ENCODE data around the gene DPPA5. TPM values are rescaled to one million over a fixed set of nuclear protein-coding genes. Genes with fewer than 3 reads are reported as not detected.
"Not testable (repeated sequence)": the region's sequence is repeated elsewhere in the genome, so short reads cannot be mapped to it uniquely, and the experiment has no call there.

DPPA5 gene
- total RNA-seq, 1 experiment from 2014 or later: not detected

DNA sequence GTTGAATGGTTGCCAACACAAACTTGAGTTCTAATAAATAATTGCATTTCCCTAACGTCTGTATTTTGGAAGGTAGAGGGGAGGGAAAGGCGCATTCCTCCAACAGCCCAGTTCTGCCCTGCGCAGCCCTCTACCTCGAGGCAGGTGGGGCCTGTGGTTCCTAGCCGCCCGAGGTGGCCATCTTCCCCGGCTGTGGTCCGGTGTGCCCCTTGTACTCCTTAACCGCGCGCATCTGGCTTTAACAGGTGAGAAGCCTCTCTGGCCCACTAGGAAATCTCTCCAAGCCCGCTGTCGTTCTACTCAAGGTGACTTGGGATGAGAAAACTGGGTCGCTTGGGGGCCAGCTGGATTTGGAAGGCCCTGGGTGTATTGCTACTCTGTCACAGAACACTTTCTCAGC lies 10.0 kb upstream of the DPPA5 start:
- no peak for DNase-seq (ENCODE audit: low read depth)

DNA sequence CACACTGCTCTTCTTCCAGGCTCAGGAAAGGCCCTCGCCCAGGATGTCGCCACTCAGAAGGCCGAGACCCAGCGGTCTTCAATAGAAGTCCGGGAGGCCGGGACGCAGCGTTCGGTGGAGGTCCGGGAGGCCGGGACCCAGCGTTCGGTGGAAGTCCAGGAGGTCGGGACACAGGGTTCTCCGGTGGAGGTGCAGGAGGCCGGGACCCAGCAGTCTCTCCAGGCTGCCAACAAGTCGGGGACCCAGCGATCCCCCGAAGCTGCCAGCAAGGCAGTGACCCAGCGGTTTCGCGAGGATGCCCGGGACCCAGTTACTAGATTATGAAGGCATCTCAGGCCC lies 9.4 kb upstream of the DPPA5 start:
- no peak for DNase-seq (ENCODE audit: low read depth)

DNA sequence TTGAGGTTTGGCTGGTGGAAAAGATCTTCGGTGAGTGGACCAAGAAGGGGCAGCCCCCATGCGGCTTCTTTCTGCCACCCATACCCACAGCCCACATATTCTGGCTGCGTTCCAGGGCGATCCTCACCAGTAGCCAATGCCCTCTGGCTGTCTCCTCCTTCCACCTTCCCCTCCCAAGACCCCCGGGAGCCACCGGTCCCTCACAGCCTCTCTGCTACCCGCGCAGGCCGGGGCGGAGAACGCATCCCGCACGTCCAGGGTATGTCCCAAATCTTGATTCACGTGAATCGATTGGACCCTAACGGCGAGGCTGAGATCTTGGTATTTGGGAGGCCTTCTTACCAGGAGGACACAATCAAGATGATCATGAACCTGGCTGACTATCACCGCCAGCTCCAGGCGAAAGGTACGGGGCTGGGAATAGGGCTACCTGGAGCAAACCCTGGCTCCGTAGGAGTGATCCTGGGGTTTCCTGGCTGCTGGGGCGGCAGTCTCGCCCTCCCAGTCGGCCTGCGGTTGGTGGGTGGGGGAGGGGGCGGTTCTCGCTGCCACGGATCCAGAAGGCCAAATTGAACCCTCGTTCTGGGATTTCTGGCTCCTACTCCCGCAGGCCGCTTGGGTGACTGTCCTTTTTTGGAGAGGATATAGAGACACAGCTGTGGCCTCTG lies 8.9 kb upstream of the DPPA5 start:
- no peak for DNase-seq (ENCODE audit: low read depth)

DNA sequence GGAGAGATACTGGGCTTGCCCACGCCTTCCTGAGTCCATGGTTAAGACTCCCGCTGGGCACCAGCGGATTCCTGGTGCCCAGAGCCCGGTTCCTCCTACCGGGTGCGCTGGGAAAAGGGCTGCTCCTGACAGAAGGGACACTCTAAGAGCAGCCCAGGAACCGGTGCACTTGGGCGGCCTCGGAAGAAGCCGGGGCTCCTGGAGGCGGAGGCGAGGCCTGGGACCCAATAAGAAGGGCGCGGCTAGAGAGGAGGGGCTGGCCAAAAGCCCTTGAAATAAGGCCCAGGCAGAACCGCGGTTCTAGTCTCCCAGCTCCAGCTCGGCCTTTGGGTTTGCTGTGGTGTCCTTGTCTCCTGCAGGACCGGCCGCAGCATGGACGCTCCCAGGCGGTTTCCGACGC lies 8.3 kb upstream of the DPPA5 start, which contains the start of gene KHDC3L:
Gene KHDC3L, plus strand, starts transcription at position 301 of the 400 bp plus-strand sequence. Its CDS starts 72 bp downstream, at position 373.
- DNase-seq (ENCODE audit: low read depth): no peak

DNA sequence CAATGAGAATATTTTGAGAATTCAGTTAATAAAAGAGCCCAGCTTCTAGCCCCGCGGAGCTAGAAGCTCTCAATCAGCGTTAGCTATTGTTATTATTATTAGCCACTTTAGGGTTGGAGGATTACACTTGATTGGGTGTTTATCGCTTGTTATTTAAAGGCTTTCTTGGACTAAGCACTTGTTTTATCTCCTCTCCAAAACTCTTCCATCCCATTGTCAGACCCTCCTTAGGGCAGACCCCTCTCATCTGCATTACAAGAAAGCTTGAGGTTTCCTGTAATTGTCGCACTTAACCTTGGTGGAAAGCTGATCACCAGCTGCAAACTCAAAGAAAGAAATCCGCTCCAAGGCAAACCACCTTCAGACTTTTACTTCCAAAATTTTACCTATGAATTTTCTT lies 4.8 kb downstream of the DPPA5 start:
- no peak for DNase-seq (ENCODE audit: low read depth)

DNA sequence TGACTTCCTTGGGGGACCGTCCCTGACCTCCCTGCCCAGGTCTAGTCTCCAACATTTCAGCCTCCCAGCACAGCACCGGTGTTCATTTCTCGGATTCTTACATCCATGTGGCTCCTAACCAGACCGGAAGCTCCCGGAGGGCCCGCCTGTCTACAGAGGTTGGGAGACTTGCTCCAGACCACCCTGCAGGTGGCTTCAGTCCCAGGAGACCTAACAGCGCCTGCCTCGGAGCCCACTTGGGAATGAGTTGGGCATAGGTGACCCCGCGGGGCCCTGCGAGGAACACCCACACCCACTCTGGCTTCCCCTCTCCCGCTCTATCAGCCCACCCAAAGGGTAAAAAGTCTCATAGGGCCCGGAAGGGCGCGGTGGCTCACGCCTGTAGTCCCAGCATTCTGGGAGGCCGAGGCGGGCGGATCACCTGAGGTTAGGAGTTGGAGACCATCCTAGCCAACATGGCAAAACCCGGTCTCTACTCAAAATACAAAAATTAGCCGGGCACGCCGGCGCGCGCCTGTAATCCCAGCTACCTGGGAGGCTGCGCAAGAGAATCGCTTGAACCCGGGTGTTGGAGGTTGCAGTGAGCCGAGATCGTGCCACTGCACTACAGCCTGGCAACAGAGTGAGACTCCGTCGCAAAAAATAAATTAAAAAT lies 5.4 kb downstream of the DPPA5 start:
- DNase-seq (ENCODE audit: low read depth): no peak

DNA sequence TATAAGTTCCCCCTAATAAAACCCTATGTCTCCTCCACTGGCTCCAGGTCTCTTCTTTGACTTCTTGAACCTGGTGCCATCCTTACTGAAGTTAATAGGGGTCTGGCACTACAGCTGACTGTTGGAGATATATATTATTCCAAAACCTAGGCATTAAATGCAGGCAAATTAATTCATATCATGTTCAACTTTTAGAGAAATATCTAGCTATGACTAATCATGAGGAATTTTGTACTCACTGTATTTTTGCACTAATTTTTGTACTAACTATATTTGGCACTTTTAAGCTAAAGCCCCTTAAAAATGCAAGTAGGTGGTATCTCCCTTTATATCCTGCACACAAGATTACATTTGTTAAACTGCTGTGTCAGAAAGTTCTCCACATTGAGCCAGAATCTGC lies 10.9 kb downstream of the DPPA5 start:
- DNase-seq (ENCODE audit: low read depth): no peak

DNA sequence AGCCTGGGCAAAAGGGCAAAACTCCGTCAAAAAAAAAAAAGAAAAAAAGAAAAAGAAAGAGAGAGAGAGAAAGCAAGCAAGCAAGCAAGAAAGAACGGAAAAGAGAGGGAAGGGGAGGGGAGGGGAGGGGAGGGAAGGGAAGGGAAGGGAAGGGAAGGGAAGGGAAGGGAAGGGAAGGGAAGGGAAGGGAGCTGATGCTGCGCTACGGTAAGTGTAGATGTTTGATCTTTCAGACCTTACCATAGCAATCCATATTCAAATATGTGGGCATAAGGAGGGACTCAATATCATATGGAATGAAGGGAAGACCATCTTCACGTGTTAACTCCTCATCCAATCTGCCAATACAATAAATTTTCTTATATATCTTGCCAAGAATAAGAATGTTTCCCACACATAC lies 11.9 kb downstream of the DPPA5 start:
- no peak for DNase-seq (ENCODE audit: low read depth)

DNA sequence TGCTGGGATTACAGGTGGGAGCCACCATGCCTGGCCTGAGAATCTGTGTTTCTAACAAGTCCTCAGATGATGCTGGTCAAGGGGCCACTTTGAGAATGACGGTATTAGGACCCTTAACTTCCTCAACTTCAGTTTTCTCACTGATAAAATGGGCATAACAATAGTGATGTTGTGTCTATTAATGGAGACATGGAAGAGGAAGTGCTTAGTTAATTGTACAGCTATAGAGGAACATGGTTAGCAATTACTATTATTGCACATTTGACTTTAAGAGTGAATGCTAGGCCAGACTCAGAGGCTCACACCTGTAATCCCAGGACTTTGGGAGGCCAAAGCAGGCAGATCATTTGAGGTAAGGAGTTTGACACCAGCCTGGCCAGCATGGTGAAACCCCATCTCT lies 12.7 kb downstream of the DPPA5 start:
- no peak for DNase-seq (ENCODE audit: low read depth)

DNA sequence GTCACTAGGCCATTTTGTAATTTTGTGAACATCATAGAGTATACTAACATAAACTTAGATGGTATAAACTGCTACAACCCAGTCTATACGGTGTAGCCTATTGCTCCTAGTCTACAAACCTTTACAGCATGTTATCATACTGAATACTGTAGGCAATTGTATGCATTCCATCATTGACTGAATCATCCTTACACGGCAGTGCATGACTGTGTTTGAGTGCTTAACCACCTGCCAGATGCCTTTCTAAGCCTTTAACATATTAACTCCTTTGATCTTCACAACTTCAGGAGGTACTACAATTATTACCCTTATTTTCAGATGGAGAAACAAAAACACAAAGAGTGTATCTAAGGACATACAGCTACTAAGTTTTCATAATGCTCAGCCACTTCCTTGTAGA lies 14.0 kb downstream of the DPPA5 start:
- peak; percentile 35 for DNase-seq (ENCODE audit: low read depth)

DNA sequence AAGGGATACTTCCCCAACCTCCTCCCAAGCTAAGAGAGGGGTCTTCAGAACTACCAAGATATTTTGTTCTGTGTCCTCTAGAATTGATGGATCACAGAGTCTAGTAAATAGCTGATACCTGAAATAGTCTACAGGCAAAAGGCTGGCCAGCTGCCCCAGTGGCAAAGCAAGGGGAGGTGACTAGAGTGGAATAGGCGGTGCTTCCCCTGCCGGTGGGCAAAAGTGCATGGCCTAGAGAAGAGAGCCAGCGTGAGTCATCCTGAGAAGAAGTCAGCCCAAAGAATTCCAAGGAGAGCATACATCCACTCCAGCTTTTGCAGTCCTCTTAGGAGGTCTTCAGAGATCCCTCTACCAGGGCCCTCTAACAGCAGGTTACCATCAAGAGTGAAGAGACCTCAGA lies 14.7 kb downstream of the DPPA5 start:
- DNase-seq (ENCODE audit: low read depth): peak; percentile 59

DNA sequence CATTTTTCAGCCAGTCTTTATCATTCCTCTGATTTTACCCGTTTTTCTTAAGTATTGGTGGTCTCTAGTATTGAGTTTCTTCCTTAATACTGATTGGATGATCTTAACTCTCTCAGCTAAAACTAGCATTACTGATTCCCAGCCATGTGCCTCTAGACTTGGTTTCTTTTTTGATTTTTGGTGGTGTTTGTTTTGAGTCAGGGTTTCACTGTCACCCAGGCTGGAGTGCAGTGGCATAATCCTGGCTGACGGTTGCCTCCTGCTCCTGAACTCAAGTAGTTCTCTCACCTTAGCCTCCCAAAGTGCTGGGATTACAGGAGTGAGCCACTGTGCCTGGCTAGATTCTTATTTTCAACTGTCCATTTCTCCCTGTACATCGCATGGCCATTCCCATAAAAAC lies 24.9 kb downstream of the DPPA5 start:
- DNase-seq (ENCODE audit: low read depth): no peak

DNA sequence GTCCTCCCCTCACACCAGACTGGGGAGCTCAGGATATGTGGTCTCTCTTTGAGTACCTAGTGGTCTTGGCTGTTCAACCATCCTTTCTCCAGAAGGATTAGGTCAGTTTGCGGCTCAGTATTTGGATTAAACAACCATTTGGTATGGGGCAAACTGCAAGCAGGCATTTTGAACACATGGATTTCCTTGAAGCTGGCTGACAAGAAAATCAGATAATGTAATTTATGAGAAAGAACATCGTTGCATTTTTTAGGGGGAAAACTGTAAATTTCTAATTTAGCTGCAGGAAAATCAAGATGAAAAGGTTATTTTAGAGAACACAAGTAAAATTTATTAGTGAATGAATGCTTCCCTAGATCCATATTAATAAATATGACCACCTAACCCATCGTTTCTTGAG lies 25.3 kb downstream of the DPPA5 start:
- no peak for DNase-seq (ENCODE audit: low read depth)

DNA sequence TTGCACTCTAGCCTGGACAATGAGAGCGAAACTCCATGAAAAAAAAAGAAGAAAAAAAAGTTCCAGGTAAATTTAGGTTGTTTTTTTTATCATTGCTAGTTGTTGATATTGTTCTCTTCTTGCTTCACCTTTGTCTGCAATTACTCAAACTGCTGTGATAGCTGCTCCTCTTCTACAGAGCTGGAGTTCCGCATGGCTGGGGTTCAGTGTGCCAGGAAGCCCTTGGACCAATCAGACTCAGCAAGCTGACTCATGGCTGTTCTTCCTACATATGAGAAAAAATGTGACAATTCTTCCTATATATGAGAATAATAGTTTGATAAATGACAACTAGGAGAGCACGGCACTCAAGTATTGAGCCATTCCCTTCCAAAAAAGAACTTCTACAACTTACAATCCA lies 28.4 kb downstream of the DPPA5 start:
- no peak for DNase-seq (ENCODE audit: low read depth)

DNA sequence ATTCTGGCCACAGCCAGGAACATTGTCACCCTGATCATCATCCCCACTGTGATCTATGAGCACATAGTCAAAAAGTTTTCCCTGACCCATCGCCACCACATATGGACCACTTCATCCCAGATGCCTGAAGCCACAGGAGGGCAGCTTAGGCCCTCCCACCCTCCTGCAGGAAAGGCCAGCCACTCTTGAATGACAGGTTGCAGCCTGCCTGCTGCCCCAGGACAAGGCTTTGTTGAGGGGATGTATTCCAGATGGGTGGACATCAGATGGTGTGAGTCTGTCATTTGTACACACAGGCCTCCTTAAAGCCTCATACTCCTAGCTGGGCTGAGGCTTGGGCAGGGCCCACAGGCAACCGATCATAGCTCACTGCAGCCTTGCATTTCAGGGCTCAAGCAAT lies 30.8 kb downstream of the DPPA5 start:
- DNase-seq (ENCODE audit: low read depth): no peak

DNA sequence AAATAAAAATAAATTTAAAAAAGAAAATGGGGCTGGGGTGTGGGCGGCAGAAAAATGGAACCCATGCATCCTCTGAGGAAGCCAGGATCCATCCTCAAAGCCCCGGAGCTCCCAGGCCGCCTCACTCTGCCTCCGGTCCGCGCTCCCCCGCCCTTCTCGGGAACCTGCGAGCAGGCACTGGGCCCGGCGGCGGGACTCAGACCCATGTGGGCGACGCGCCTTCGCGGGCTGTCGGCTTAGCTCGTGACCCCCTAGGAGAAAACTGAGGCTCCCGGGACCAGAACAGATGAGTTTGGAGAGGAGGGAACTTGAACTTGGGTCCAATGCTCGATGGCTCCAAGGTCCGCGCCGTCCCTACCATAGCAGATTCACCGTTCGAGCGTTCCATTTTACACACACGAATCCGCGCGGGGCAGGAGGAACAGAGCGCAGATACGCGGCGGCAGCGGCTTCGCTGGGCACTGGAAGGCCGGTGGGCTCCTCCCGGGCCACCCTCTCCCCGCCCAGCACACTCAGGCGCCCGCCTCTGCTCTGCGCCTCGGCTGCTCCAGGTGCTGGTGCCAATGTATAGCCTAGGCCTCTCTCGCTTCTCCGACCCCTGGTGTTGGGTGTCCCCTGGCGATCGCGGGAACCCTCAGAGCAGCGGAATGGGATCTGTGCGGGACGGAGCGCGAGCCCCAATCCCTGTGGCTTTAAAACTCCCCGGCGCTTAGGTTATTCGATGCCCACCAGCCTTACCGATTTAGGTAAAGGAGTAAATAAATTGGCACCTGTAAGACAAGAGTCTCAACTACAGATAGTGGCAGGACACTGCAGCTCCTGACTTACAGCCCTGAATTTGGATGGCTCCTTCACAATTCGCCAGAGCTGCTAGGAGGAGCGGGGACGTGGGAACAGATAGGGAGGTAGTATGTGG lies 39.2 kb downstream of the DPPA5 start:
- DNase-seq (ENCODE audit: low read depth): no peak

DNA sequence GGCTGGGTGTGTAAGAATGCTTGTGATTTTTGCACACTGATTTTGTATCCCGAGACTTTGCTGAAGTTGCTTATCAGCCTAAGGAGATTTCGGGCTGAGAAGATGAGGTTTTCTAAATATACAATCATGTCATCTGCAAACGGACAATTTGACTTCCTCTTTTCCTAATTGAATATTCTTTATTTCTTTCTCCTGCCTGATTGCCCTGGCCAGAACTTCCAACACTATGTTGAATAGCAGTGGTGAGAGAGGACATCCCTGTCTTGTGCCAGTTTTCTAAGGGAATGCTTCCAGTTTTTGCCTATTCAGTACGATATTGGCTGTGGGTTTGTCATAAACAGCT lies 43.6 kb downstream of the DPPA5 start:
- DNase-seq (ENCODE audit: low read depth): not testable (repeated sequence)

DNA sequence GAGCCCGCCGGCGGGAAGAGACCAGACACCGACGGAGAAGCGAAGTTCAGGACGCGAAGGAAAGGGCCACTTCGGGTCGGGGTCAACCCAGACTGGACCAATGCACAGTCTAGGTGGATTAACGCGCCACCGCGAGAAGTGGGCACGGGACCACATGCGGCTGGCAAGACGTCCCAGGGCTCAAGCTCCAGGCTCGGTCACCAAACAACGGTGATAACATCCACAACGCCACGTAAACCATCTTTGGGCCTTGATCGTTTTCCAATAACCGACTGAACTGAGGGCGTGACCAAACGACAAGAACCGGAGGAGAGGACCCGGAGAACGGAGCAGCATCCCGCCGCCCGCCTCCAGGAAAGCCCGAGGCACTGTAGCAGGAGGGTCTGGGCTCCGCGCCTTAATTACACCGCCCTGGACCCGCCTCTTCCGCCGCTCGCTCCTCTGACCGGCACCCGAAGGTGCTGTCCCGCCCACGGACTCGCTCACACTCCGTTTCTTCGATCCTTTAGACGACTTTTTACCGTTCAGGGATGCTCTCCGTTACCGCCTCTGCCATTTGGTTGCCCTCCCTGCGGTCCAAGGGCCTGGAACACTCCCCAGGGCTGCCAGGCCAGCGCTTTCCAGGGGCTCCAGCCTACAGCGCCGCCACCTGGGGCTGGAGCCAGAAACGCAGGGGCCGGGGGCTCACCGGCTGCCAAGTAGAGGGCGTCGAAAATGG lies 44.1 kb downstream of the DPPA5 start:
- DNase-seq (ENCODE audit: low read depth): peak; percentile 74

DNA sequence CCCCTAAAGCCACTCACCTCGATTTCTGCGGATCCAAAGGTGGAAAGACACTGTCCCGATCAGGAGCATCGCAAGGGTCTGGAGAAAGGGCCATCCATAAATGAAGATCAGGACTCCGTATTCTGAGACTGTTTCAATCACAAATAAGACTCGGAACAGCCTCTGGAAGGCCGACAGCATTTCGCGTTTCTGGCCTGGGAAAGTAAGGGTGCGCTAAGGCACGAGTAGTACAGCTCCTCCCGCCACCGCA lies 44.6 kb downstream of the DPPA5 start:
- DNase-seq (ENCODE audit: low read depth): no peak

DNA sequence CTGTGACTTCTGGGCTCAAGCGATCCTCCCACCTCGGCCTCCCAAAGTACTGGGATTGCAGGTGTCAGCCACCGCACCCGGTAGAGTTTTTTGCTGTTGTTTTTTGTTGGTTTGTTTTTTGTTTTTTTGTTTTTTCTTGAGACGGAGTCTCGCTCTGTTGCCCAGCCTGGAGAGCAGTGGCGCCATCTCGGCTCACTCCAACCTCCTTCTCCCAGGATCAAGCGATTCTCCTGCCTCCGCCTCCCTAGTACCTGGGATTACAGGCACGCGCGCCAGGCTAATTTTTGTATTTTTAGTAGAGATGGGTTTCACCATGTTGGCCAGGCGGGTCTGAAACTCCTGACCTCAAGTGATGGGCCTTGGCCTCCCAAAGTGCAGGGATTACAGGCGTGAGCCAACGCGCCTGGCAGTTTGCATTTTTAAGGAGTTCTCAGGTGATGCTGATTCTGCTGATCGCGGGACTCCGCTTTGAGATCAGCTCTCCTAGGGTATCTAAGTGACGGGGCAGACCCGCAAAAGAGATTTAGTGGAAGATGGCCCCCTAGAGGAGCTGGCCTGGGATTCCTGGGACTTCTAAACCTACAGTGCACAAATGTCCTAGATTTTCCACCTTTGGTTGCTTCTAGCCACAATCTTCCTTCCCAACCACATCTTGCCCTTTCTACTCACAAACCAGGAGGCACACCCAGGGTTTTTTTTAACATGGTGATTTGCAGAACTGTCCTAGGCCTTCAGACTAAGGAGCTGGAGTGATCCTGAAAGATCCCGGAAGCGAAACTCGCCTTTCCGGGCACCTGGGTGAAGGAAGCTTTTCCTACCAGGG lies 45.2 kb downstream of the DPPA5 start:
- peak; percentile 52 for DNase-seq (ENCODE audit: low read depth)

DNA sequence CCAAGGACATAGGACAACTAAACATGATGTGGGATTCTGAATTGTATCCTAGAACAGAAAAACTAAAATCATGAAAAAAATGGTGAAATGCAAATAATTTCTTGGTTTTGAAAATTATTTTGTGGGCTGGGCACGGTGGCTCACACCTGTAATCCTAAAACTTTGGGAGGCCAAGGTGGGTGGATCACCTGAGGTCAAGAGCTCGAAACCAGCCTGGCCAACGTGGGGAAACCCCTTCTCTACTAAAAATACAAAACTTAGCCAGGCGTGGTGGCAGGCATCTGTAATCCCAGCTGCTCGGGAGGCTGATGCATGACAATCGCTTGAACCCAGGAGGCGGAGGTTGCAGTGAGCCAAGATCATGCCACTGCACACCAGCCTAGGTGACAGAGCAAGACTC lies 50.3 kb downstream of the DPPA5 start:
- DNase-seq (ENCODE audit: low read depth): not testable (repeated sequence)
